Epithelial cell of proximal tubule (primary cell): ENCODE data around the gene NCK2. TPM values are rescaled to one million over a fixed set of nuclear protein-coding genes. Genes with fewer than 3 reads are reported as not detected.

Experiments used
- DNase-seq: peaks from one replicate; pipeline ENCODE4 v3.0.0-alpha.2; 2011; ENCODE audit warnings: low read depth
- H3K4me3 ChIP-seq: 2 replicates; pipeline ENCODE4 v1.5.1; 2011; ENCODE audit warnings: low read depth, mild to moderate bottlenecking, low read length
- CTCF ChIP-seq: conservative IDR thresholded peaks from 2 replicates; pipeline ENCODE4 v1.5.1; 2012; ENCODE audit warnings: low read depth, mild to moderate bottlenecking, low read length
- total RNA-seq: library from RNA; depleted of rRNA; stranded (reverse); fragments of >200 nt; gene quantifications from 2 replicates; pipeline ENCODE4 v1.2.3, GENCODE V29; 2015

NCK2 gene
- total RNA-seq, 1 donor from 2014 or later = 53.0 TPM

DNA sequence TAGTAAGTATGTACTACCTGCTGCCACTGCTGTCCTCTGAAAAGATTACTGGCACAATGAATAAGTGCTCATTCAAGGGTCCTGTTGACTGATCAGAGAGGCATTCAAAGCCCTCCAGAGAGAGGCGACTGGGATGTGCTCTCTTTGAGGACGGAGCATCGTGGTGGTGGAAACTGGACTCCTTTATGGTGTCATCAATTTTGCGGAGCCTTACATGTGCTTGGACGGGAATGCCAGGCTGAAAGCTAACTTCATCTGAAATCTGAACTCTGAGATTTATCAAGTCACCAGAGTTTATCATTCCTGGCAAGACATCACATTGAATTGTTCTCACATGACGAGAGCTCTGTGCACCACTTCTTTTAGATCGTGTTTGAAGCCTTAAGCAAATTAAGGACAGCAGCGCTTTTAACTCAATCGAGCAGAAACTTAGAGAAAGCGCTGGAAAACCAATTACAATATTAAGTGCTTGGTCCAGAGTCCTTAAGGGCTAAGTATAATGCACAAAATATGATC is 138.3 kb downstream of the NCK2 start:
- TF ChIP-seq CTCF = no peak
- no peak for DNase-seq
- no peak overlapping the region for H3K4me3 ChIP-seq

- no peak for TF ChIP-seq CTCF
- no peak for DNase-seq
- no peak overlapping the region for H3K4me3 ChIP-seq
Observed at GRCh38 chr2:105883911-105884694, 139.4 kb downstream of the NCK2 start.

GRCh38 chr2:105885456-105885855 is 140.7 kb downstream of the NCK2 start:
- no peak for DNase-seq
- no peak overlapping the region for H3K4me3 ChIP-seq
- TF ChIP-seq CTCF = no peak

DNA sequence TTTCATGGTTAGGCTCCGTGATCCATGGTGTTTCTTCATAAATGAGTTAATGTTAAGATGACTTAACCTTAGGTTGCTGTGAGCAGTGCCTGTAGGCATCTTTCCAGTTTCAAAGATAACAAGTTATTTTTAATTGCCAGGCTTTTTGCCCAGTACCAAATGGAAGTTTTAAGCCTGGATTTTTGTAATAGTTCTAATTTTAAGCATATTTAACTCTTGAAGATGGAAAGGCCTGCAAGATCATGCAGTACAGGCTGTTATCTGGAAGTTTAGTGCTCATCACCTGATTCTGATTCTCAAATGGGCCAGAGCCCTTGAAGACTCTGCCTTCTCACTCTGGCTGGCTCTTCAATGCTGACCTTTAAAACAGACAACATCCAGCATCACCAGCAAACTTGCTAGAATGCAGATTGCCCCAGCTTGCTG is 141.3 kb downstream of the NCK2 start:
- no peak for TF ChIP-seq CTCF
- DNase-seq = no peak
- no peak overlapping the region for H3K4me3 ChIP-seq

DNA sequence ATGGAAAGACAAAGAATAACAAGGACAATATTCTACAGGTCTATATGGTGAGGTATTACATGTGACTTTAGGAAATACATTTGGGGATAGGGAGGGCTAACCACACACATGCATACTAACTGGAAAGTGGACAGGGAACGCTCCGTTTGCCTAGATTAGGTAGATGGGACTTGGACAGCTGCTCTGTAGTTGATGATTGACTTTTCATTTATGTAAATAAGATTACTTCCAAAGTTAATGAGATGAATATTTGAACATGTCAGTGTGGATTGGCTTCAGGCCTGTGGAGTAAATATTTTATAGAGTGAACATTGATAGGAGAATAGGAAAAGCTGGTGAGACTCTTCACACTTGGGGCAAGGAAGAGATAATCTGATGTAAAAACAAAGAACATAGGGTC is 142.0 kb downstream of the NCK2 start:
- no peak for TF ChIP-seq CTCF
- H3K4me3 ChIP-seq = no peak overlapping the region
- no peak for DNase-seq

DNA sequence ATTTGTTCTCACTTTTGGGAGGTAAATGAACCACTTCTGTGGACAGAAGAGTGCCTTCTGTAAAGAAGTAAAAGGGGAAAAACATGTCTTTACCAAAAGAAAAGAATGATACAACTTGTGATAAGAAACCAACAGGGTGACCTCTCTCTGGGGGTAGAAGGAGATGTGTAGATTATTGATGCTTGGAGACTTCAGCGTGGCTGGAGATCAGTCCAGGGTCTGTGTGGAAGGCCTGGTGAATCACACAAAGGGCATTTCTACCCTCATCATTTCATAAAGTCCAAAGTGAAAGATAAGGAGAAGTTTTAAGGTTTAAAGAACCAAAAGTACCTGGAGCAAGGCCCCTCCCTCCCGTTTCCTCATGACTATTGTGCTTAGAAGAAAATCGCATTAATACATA is 142.5 kb downstream of the NCK2 start:
- TF ChIP-seq CTCF = no peak
- DNase-seq = no peak
- H3K4me3 ChIP-seq = no peak overlapping the region

- TF ChIP-seq CTCF = peak; percentile 50
- no peak for DNase-seq
- H3K4me3 ChIP-seq = no peak overlapping the region
Observed at GRCh38 chr2:105888625-105889024, 143.9 kb downstream of the NCK2 start.
